ENCODE results near the gene CREB3L4.
"Not testable (repeated sequence)": the region's sequence is repeated elsewhere in the genome, so short reads cannot be mapped to it uniquely, and the experiment has no call there.

Gene CREB3L4

GRCh38 chr1:153987621-153988020, 19.9 kb downstream of the CREB3L4 start:
- DNase-seq = no peak

GRCh38 chr1:153990468-153991150, 22.9 kb downstream of the CREB3L4 start, which contains the start of gene RPS27:
Gene RPS27, plus strand, starts transcription at chr1:153990762. Its CDS starts 35 bp downstream, at chr1:153990797.
- DNase-seq = peak; percentile 86

GRCh38 chr1:153991151-153991630, 23.5 kb downstream of the CREB3L4 start:
- no peak for DNase-seq

GRCh38 chr1:153991806-153992205, 24.1 kb downstream of the CREB3L4 start:
- no peak for DNase-seq

- no peak for DNase-seq
Measured at GRCh38 chr1:153995202-153995601, 27.5 kb downstream of the CREB3L4 start.

GRCh38 chr1:153995640-153996039, 27.9 kb downstream of the CREB3L4 start:
- no peak for DNase-seq

GRCh38 chr1:153996882-153997281, 29.2 kb downstream of the CREB3L4 start:
- not testable (repeated sequence) for DNase-seq

- no peak for DNase-seq
Measured at GRCh38 chr1:154000420-154000819, 32.7 kb downstream of the CREB3L4 start.

GRCh38 chr1:154006136-154006535, 38.4 kb downstream of the CREB3L4 start:
- no peak for DNase-seq

- DNase-seq = no peak
Measured at GRCh38 chr1:154012129-154012528, 44.4 kb downstream of the CREB3L4 start.

GRCh38 chr1:154012543-154012942, 44.8 kb downstream of the CREB3L4 start:
- DNase-seq = not testable (repeated sequence)

- DNase-seq = no peak
Measured at GRCh38 chr1:154014154-154014907, 46.6 kb downstream of the CREB3L4 start.

- no peak for DNase-seq
Measured at GRCh38 chr1:154019269-154019668, 51.6 kb downstream of the CREB3L4 start.

GRCh38 chr1:154019940-154020339, 52.2 kb downstream of the CREB3L4 start:
- DNase-seq = no peak

Measured in T1000 (cell line).